ENCODE data around the gene SRRT. TPM values are rescaled to one million over a fixed set of nuclear protein-coding genes. Genes with fewer than 3 reads are reported as not detected.
"Not testable (repeated sequence)": the region's sequence is repeated elsewhere in the genome, so short reads cannot be mapped to it uniquely, and the experiment has no call there.

Gene SRRT
- total and polyA plus RNA-seq, 8 donors: 45.2 to 184 (median 77.6) TPM

DNA sequence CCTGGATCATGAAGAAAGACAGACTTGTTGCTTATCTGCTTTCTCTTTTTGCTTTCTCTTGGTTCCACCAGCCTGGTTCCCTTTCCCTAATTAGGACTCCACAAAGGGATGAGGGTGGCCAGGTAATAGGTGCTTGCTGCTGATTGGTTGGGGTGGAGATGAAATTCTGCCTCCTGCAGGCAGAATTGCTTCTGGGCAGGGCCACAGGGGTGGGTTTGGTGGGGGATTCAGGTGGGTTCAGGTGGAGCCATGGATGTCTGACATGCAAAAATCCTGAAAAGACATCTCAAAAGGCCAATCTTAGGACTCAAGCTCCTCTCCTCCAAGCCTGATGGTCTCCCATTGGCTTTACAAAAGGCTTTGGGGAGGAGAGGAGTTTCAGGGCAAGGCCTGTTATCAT lies 46.1 kb downstream of the SRRT start:
- Histone ChIP-seq H3K9me3 (no peaks in the 10 kb centered on the region), H3K27ac (no peak overlapping the region), H3K4me3 (no peak overlapping the region), H3K27me3 (peaks cover 0 to 6% (median 0%) of the 10 kb centered on the region in 3 donors), H3K36me3 (no peaks in the 10 kb centered on the region), H3K4me1 (peaks cover 0 to 5% (median 0%) of the 10 kb centered on the region in 4 donors)
- DNase-seq: no peak
- no peak for TF ChIP-seq POLR2AphosphoS5 (IDR thresholded peaks at IDR 0.05)
- TF ChIP-seq POLR2A (IDR thresholded peaks at IDR 0.05): no peak
- TF ChIP-seq, protein P1, sequence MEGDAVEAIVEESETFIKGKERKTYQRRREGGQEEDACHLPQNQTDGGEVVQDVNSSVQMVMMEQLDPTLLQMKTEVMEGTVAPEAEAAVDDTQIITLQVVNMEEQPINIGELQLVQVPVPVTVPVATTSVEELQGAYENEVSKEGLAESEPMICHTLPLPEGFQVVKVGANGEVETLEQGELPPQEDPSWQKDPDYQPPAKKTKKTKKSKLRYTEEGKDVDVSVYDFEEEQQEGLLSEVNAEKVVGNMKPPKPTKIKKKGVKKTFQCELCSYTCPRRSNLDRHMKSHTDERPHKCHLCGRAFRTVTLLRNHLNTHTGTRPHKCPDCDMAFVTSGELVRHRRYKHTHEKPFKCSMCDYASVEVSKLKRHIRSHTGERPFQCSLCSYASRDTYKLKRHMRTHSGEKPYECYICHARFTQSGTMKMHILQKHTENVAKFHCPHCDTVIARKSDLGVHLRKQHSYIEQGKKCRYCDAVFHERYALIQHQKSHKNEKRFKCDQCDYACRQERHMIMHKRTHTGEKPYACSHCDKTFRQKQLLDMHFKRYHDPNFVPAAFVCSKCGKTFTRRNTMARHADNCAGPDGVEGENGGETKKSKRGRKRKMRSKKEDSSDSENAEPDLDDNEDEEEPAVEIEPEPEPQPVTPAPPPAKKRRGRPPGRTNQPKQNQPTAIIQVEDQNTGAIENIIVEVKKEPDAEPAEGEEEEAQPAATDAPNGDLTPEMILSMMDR (IDR thresholded peaks at IDR 0.05): no peak
- TF ChIP-seq EP300 (IDR thresholded peaks at IDR 0.05): no peak
- intact Hi-C loops (cut with DNase I; ENCODE audit: low total_unique reads): no loop called here

DNA sequence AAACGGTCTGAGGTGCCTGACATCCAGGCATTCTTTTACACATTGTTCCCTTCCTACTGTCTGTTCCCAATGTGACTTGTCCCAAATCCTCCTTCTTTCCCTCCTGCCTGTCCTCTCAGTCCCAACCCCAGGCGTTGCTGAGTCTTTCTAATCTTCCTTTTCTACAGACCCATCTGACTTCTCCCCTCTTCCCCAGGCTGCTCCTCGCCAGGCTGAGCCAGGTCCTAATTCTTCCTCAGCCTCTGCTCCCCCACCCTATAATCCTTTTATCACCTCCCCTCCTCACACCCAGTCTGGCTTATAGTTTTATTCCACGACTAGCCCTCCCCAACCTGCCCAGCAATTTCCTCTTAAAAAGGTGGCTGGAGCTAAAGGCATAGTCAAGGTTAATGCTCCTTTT lies 48.7 kb downstream of the SRRT start:
- H3K27me3 ChIP-seq; H3K4me1 ChIP-seq; H3K36me3 ChIP-seq; intact Hi-C loops (cut with DNase I; ENCODE audit: low total_unique reads); DNase-seq; H3K27ac ChIP-seq; H3K4me3 ChIP-seq; H3K9me3 ChIP-seq: not testable (repeated sequence)
- 48 to 60% (median 51%) methylated on average over 4 of the region's 4 CpGs for WGBS, 5 donors

DNA sequence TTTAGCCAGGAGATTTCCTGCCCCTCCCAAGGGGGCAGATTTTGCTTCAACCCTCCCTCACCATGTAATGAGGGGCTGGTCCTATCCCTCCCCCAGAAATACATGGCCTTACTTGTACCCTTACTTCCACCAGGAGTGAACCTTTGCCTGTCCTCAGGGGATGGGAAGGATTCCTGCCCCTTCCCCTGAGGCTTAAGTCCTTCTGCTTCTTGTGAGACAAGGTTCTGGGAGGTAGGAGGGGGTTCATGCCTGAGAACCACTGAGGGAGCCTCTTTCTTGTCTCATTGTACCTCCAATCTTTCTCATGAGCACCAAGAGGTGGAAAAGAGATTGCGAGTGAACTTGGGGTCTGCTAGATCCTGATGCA lies 54.9 kb downstream of the SRRT start:
- no peak overlapping the region for H3K27ac ChIP-seq
- DNase-seq: no peak
- H3K4me3 ChIP-seq: no peak overlapping the region
- peaks cover 0 to 9% (median 0%) of the 10 kb centered on the region in 4 donors for H3K9me3 ChIP-seq
- intact Hi-C loops (cut with DNase I; ENCODE audit: low total_unique reads): no loop called here
- 94 to 100% (median 96%) methylated on average over 1 of the region's 1 CpG for WGBS, 5 donors
- peaks cover 0 to 18% (median 0%) of the 10 kb centered on the region in 3 donors for H3K27me3 ChIP-seq
- no peaks in the 10 kb centered on the region for H3K36me3 ChIP-seq
- no peaks in the 10 kb centered on the region for H3K4me1 ChIP-seq
- TF ChIP-seq EP300 (IDR thresholded peaks at IDR 0.05) (no peak), POLR2AphosphoS5 (IDR thresholded peaks at IDR 0.05) (no peak), POLR2A (IDR thresholded peaks at IDR 0.05) (no peak)
- TF ChIP-seq, protein P1 (IDR thresholded peaks at IDR 0.05): no peak

DNA sequence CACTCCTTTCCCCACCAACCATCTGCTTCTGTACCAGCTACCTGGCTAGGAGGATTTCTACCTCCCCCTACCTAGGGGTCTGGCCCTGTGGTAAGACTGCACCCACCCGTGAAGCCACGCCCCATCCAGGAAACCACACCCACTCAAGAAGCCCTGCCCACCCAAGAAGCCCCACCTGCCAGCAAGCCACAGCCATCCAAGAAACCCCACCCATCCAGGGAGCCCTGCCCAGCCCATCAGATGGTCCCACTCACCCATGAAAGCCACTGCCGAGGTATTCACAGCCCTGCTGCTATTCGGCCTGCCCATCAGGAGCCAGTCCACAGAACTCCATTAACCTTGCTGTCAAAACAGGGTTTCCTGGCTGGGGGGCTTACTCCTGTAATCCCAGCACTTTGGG lies 58.8 kb downstream of the SRRT start:
- DNase-seq: no peak
- TF ChIP-seq EP300 (IDR thresholded peaks at IDR 0.05): no peak
- TF ChIP-seq POLR2A (IDR thresholded peaks at IDR 0.05): no peak
- TF ChIP-seq, protein P1 (IDR thresholded peaks at IDR 0.05): no peak
- no peak for TF ChIP-seq POLR2AphosphoS5 (IDR thresholded peaks at IDR 0.05)
- Histone ChIP-seq H3K27me3 (peaks cover 0 to 23% (median 0%) of the 10 kb centered on the region in 3 donors), H3K36me3 (no peaks in the 10 kb centered on the region), H3K4me1 (no peaks in the 10 kb centered on the region), H3K27ac (no peak overlapping the region), H3K4me3 (no peak overlapping the region), H3K9me3 (peaks cover 0 to 9% (median 0%) of the 10 kb centered on the region in 4 donors)
- intact Hi-C loops (cut with DNase I; ENCODE audit: low total_unique reads): no loop called here
- WGBS, 5 donors: 38 to 54% (median 48%) methylated on average over 4 of the region's 4 CpGs

DNA sequence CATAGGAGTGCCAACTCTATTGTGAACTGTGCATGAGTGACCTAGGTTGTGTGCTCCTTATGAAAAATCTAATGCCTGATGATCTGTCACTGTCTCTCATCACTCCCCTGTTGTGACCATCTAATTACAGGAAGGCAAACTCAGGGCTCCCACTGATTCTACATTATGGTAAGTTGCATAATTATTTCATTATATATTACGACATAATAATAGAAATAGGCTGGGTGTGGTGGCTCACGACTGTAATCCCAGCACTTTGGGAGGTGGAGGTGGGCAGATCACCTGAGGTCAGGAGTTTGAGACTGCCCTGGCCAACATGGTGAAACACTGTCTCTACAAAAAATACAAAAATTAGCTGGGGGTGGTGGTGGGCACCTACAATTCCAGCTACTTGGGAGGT lies 60.5 kb downstream of the SRRT start:
- H3K36me3 ChIP-seq; H3K4me1 ChIP-seq; intact Hi-C loops (cut with DNase I; ENCODE audit: low total_unique reads); DNase-seq; H3K4me3 ChIP-seq; H3K27ac ChIP-seq: not testable (repeated sequence)
- H3K27me3 ChIP-seq: peaks cover 0 to 13% (median 0%) of the 10 kb centered on the region in 3 donors
- peaks cover 0 to 21% (median 13%) of the 10 kb centered on the region in 4 donors for H3K9me3 ChIP-seq
- WGBS, 5 donors: 61 to 75% (median 67%) methylated on average over 2 of the region's 2 CpGs

DNA sequence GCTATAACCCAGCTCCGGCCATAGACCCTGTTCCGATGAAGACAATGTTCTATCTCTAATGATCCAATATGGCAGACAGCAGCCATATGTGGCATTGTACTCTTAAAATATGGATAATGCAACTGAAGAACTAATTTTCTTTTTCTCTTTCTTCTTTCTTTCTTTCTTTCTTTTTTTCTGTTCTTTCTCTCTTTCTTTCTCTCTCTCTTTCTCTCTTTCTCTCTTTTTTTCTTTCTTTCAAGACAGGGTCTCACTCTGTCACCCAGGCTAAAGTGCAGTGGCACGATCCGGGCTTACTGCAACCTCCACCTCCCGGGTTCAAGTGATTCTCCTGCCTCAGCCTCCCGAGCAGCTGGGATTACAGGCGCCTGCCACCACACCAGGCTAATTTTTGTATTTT lies 61.3 kb downstream of the SRRT start:
- H3K4me1 ChIP-seq; DNase-seq; H3K4me3 ChIP-seq; H3K36me3 ChIP-seq; intact Hi-C loops (cut with DNase I; ENCODE audit: low total_unique reads); H3K27ac ChIP-seq: not testable (repeated sequence)
- 87 to 95% (median 89%) methylated on average over 7 of the region's 7 CpGs for WGBS, 5 donors
- H3K9me3 ChIP-seq: peaks cover 0 to 27% (median 15%) of the 10 kb centered on the region in 4 donors
- H3K27me3 ChIP-seq: peaks cover 0 to 16% (median 0%) of the 10 kb centered on the region in 3 donors

Small RNA genes within 50 kb of the gene (small RNA-seq; reads per million reads assigned to genes)
- 0 reads per million in 4 donors for gene RN7SL549P
- 0 reads per million in 4 donors for gene RPS29P15

Other genes starting within 250 kb of the SRRT start
- gene TFR2, start 233.6 kb upstream of the SRRT start, total RNA-seq: 10 to 100 TPM in 1 of 5 donors, 1 to 10 TPM in 3, not detected in 1; 1.2 to 11.6 (median 3.3) TPM
- 1 to 10 TPM; 1.7 to 5.1 (median 3.1) TPM for gene TFR2, start 233.6 kb upstream of the SRRT start, polyA plus RNA-seq
- under 1 TPM in 2 of 5 donors, not detected in 3; 0.37 to 0.43 TPM for gene ACTL6B, start 218.7 kb upstream of the SRRT start, total RNA-seq
- gene ACTL6B, start 218.7 kb upstream of the SRRT start, polyA plus RNA-seq: 1 to 10 TPM in 2 of 3 donors, under 1 TPM in 1; 0.25 to 1.4 (median 1.2) TPM
- 100 to 1,000 TPM in 3 of 5 donors, 10 to 100 TPM in 2; 52.9 to 290 (median 152) TPM for gene GNB2, start 201.4 kb upstream of the SRRT start, total RNA-seq
- 100 to 1,000 TPM; 147 to 219 (median 169) TPM for gene GNB2, start 201.4 kb upstream of the SRRT start, polyA plus RNA-seq
- gene GIGYF1, start 180.9 kb upstream of the SRRT start, total RNA-seq: 100 to 1,000 TPM in 1 of 5 donors, 10 to 100 TPM in 4; 27.9 to 127 (median 87.9) TPM
- gene GIGYF1, start 180.9 kb upstream of the SRRT start, polyA plus RNA-seq: 10 to 100 TPM; 10.5 to 19.9 (median 19.7) TPM
- gene POP7, start 169.0 kb upstream of the SRRT start, total RNA-seq: 10 to 100 TPM in 4 of 5 donors, not detected in 1; 23.3 to 70.1 (median 38.3) TPM
- gene POP7, start 169.0 kb upstream of the SRRT start, polyA plus RNA-seq: 10 to 100 TPM; 38.1 to 45.2 (median 39.0) TPM
- gene EPO, start 154.6 kb upstream of the SRRT start, total RNA-seq: not detected
- gene EPO, start 154.6 kb upstream of the SRRT start, polyA plus RNA-seq: not detected
- not detected for gene ZAN, start 141.5 kb upstream of the SRRT start, total RNA-seq
- gene ZAN, start 141.5 kb upstream of the SRRT start, polyA plus RNA-seq: not detected
- gene EPHB4, start 47.6 kb upstream of the SRRT start, total RNA-seq: 100 to 1,000 TPM in 1 of 5 donors, 10 to 100 TPM in 4; 22.2 to 128 (median 67.2) TPM
- 10 to 100 TPM in 2 of 3 donors, 1 to 10 TPM in 1; 7.3 to 17.7 (median 13.9) TPM for gene EPHB4, start 47.6 kb upstream of the SRRT start, polyA plus RNA-seq
- gene SLC12A9, start 22.4 kb upstream of the SRRT start, total RNA-seq: 10 to 100 TPM in 3 of 5 donors, 1 to 10 TPM in 2; 2.9 to 44.6 (median 25.9) TPM
- gene SLC12A9, start 22.4 kb upstream of the SRRT start, polyA plus RNA-seq: 10 to 100 TPM in 1 of 3 donors, 1 to 10 TPM in 2; 4.9 to 21.7 (median 9.0) TPM
- gene TRIP6, start 7.7 kb upstream of the SRRT start, total RNA-seq: 10 to 100 TPM in 3 of 5 donors, 1 to 10 TPM in 2; 4.7 to 44.3 (median 14.7) TPM
- gene TRIP6, start 7.7 kb upstream of the SRRT start, polyA plus RNA-seq: 10 to 100 TPM; 23.8 to 50.0 (median 26.2) TPM
- gene UFSP1, start 14.6 kb downstream of the SRRT start, total RNA-seq: 10 to 100 TPM in 1 of 5 donors, under 1 TPM in 1, not detected in 3; 0.73 to 22.6 TPM
- gene UFSP1, start 14.6 kb downstream of the SRRT start, polyA plus RNA-seq: 1 to 10 TPM; 2.0 to 4.3 (median 4.1) TPM
- gene ACHE, start 20.8 kb downstream of the SRRT start, total RNA-seq: 1 to 10 TPM in 1 of 5 donors, under 1 TPM in 1, not detected in 3; 0.43 to 2.4 TPM
- gene ACHE, start 20.8 kb downstream of the SRRT start, polyA plus RNA-seq: 1 to 10 TPM in 1 of 3 donors, under 1 TPM in 2; 0.25 to 1.5 (median 0.31) TPM
- 100 to 1,000 TPM in 1 of 5 donors, 1 to 10 TPM in 3, under 1 TPM in 1; 0.45 to 527 (median 1.9) TPM for gene MUC3A, start 74.4 kb downstream of the SRRT start, total RNA-seq
- gene MUC3A, start 74.4 kb downstream of the SRRT start, polyA plus RNA-seq: under 1 TPM; 0.45 to 0.76 (median 0.62) TPM
- 10 to 100 TPM in 1 of 5 donors, under 1 TPM in 3, not detected in 1; under 0.01 to 76.8 (median 0.58) TPM for gene MUC12, start 94.5 kb downstream of the SRRT start, total RNA-seq
- gene MUC12, start 94.5 kb downstream of the SRRT start, polyA plus RNA-seq: 10 to 100 TPM in 1 of 3 donors, 1 to 10 TPM in 2; 1.4 to 13.9 (median 5.5) TPM
- gene MUC17, start 145.0 kb downstream of the SRRT start, total RNA-seq: under 1 TPM in 1 of 5 donors, not detected in 4; 0.73 TPM
- gene MUC17, start 145.0 kb downstream of the SRRT start, polyA plus RNA-seq: not detected
- gene TRIM56, start 210.4 kb downstream of the SRRT start, total RNA-seq: 10 to 100 TPM; 13.6 to 41.1 (median 24.6) TPM
- 1 to 10 TPM; 7.5 to 9.8 (median 8.3) TPM for gene TRIM56, start 210.4 kb downstream of the SRRT start, polyA plus RNA-seq